ENCODE measurements around the gene RNASEH2B. TPM values are rescaled to one million over a fixed set of nuclear protein-coding genes. Genes with fewer than 3 reads are reported as not detected.

RNASEH2B gene
- total RNA-seq, 1 experiment from 2014 or later, result 65.7 TPM

DNA sequence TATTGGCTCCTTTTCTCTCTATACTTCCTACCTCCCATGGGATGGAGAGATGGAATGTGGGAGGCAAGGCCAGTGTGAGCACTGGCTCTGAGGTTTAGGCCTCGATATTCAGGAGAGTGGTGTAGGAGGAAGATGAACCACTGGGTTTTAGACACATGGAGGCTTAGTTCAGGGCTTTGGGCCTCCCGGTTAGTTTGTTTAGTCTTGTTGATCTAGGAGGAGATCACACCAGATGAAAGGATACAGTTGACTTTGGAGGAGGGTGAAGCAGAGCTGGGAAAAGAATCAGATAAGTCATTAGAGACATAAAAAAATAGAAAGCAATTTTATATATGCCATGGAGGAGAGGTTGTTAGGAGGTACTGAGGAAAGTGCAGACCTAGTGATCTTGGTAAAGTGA, 30.9 kb downstream of the RNASEH2B start:
- DNase-seq (ENCODE audit: low read depth), result no peak

DNA sequence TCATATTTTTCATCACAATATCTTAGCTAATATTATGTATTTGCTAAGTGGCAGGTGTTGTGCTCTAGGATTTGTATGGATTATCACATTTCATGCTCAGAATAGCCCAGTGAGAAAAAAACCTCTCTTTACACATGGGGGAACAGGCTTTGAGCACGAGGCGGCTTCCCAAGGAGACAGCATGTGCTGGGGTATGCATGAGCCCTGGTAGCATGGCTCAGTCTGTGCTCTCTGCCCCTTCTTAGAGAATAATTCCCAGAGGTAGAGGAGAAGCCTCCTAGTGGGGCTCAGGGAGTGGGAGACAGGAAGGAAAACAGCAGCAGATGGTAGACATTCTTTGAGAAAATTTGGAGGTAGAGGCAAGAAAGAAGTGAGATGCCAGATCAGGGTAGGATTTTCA, 31.6 kb downstream of the RNASEH2B start:
- no peak for DNase-seq (ENCODE audit: low read depth)

DNA sequence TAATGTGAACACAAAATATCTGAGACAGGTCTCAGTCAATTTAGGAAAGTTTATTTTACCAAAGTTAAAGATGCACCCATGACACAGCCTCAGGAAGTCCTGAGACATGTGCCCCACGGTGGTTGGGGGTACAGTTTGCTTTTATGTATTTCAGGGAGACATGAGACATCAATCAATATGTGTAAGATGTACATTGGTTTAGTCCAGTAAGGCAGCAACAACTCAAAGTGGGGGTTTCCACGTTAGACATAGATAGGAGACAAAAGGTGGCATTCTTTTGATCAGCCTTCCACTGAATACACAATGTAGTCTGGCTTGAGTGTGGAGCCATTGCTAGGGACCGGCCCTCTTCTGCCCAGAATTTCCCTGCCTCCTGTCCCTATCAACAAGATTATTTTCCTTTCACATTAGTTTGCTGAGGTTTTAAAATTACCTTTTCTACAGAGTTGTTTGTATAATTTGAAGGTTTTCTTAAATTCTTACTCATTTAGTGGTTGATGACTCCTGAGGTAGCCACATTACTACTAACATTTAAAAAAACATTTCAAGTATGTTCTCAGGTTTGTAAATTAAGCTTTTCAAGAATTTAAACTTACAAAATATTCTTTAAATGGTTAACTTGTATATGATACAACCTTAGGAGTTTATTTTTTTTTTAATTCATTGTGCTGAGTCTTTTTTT, 33.2 kb downstream of the RNASEH2B start:
- no peak for DNase-seq (ENCODE audit: low read depth)

DNA sequence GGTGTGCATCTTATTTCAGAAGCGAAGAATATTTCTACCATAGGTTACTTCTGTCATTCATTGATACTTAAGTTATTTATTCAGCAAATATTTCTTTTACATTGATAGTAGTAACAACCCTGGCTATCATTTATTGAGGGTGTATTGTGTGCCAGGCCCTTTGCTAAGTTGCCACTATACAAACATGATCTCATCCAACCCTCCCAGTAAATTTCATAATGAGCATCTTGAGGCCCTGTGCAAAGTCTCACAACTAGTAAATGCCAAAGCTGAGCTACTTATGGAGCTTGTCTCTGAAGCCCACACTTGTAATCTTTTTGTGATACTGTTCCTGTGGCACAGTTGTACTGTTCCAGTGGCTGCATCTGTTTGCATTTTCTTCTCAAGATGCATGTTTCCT, 36.1 kb downstream of the RNASEH2B start:
- DNase-seq (ENCODE audit: low read depth), result no peak

DNA sequence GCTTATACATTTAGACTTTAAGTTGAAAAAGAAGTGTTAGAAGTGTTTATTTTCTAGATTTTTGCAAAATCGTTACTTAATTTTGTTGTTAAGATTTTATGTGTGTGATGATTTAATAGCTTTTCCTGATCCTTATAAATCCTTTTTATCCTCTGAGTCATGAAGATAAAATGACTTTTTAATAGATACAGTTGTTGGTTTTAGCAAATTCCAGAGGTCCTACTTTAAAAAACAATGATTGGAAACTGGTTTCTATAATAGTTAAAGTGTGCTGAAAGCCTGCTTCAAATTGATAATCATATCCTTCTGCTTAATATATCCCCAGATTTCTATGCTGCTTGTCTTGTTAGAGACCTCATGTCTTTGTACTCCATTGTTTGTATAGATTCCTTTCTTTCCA, 39.0 kb downstream of the RNASEH2B start:
- no peak for DNase-seq (ENCODE audit: low read depth)

DNA sequence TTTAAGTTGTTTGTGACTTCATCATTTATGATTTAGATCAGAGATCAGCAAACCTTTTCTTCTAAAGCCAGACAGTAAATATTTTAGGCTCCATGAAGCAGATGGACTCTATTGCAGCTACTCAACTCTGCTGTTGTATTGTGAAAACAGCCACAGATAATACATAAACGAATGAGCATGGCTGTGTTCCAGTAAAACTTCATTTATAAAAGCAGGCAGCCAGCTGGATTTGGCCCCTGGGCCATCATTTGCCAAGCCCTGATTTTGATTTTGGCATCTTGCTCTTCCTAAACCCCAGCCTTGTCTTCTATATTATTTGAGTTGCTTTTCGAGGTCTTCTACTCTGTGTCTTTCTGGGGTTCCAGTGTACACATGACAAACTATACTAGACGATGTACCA, 41.3 kb downstream of the RNASEH2B start:
- no peak for DNase-seq (ENCODE audit: low read depth)

DNA sequence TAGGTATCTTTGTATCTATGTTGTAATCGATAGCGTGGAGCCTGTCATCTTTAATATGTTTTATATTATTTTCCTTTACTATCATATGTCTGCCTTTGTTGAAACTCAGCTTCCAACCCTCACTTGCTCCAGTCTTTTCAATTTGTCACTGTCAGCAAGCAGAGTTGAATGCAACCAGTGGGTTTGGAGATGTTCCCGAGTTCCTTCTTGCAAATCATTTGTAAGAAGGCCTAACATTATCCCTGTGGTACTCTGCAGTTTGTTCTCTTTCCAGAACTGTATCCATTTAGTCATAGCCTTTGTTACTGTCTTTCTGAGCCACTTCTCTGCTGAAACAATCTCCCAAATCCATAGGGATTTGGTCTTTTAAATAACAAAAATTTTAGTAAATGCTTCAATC, 41.8 kb downstream of the RNASEH2B start:
- DNase-seq (ENCODE audit: low read depth), result no peak

DNA sequence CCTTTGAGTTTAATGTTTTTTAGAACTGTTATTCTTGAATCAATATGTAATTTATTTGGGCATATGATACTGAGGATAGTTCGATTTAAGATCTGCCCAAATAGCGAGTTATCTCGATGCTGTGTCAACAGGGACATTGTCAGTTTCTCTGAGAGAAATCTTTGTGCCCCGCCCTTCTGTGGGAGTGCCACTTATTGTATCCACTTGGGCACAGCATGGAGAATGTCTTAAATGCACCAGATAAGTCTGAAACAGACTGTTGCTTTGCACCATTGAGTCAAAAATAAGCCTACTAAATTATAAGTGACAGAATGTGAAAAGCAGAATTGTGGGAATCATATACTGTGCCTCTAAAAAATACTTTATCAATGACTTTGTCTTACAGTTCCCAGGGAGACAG, 45.6 kb downstream of the RNASEH2B start:
- DNase-seq (ENCODE audit: low read depth), result no peak

DNA sequence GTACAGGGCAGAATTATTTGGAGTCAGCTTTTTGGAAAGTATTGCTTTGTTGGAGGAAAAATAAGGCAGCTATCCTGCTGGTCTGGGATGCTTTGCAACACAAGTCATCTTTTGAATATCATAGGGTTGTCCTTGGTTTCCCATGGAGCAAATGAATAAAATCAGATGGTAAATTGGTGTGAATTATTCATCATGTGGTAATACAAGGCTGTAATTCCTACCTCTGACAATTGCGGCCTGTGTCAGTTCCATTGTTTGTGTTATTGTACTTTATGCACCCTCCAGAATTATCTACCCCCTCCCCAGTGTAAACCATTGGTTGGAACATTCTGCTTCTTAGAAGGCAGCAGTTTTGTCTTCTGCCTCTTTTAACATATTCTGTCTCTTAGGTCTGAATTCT, 46.2 kb downstream of the RNASEH2B start:
- no peak for DNase-seq (ENCODE audit: low read depth)

DNA sequence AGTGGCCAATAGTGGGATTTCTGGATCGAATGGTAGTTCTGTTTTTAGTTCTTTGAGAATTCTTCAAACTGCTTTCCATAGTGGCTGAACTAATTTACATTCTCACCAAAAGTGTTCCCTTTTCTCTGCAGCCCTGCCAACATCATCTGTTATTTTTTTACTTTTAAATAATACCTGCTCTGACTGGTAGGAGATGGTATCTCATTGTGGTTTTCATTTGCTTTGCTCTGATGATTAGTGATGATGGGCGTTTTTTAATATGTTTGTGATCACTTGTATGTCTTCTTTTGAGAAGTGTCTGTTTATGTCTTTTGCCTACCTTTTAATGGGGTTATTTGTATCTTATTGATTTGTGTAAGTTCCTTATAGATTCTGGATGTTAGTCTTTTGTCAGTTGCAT, 48.0 kb downstream of the RNASEH2B start:
- no peak for DNase-seq (ENCODE audit: low read depth)

DNA sequence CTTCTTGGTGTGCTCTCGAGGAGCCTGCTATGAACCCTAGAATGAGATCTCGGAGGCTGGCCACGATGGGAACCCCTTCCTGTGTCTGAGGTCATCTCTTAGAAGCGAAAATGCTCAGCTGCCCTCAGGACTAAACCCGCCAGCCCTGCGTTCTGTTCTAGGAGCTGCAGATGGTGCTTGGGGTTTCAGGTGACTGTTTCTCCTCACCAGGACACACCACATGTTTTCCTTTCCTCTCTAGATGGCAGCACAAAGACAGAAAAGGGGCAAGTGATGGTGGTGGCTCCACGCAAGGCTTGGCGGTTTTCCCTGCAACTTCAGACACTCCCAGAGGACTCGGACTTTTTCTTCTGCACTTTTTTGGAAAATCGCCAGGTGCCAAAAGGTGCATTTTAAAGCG, 60.1 kb downstream of the RNASEH2B start:
- DNase-seq (ENCODE audit: low read depth), result peak; percentile 5

DNA sequence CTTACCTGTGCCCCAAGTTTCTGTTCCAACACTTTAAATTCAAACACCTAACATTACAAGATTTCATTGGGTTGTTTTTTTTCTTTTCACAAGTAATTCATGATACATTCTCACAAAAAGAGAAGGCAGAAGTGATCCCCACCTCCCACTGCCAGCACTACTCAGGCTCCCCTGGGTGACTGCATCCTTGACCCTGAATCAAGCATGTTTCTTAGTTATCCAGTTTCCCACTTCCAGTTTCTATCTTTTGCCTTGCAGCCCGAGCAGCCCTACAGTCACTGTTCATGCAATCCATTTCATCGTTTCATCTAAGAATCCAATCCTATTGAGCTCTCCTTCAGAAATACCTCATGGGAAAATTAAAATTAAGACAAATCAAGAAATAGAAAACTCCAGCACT, 61.4 kb downstream of the RNASEH2B start:
- DNase-seq (ENCODE audit: low read depth), result no peak

DNA sequence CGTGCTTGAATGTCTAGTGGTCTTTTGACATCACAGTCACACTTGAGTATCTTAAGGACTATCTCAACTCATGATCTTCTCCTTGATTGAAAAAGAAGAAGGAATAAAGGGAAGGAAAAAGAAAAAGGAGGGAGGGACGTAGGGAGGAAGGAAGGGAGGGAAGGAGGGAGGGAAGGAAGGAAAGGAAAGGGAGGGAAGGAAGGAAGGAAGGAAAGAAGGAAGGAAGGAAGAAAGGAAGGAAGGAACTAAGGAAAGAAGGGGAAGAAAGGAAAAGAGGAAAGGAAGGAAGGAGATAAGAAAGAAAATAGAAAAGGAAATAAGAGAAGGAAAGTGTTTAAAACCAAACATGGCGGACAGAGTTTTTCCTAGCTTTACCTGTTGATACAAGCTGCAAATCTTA, 64.7 kb downstream of the RNASEH2B start:
- DNase-seq (ENCODE audit: low read depth), result no peak

DNA sequence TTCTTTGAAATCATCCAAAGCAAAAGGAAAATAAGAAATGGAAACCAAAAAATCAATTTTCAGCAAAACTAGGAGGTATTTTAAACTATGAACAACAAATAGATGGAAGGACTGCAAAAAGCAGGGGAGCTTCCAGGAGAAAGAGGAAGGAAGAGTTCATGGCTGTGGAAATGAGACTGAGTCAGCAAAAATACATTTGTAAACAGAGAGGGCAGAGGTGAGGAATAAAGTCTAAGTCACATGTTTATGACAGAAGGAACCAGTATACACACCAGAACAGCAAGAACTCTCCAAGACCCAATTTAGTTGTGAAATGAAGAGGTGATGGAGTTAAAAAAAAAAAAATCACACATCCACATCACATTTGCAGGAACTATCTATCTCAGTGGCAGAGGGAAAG, 69.6 kb downstream of the RNASEH2B start:
- no peak for DNase-seq (ENCODE audit: low read depth)

DNA sequence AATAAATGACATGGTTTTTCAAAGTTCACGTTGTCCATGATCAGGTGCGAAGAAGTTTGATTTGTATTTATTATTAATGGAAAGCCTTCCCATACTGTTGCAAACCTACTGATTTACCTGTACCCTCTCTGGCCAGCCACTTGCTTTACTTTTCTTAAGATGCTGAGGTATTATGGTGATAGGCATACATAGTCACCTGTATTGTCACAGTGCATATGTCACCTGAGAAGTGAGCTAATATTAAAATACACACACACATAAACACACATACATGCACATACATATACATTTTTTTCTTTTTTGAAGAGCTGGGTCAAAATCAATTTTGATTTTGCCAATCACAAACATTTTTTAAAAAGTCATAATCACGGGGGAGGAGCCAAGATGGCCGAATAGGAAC, 72.1 kb downstream of the RNASEH2B start:
- no peak for DNase-seq (ENCODE audit: low read depth)

DNA sequence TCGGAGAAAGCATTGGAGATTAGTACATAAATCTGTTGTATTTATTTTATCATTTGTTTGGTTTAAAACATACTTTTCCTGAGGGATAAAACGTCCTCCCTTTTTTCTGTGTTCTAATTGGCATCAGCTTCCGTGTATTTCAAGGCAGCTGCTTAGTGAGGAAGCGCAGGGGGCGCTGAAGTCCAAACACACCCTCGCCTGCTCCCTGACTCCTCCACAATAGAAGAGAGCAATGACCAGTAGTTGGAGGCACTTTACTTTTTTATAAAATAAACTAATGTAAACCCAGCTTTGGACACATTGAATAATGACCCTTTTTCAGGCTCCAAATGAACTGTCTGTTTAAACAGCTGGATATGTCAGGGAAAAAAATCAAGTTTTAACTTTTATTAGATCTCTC, 79.9 kb downstream of the RNASEH2B start:
- DNase-seq (ENCODE audit: low read depth), result no peak

DNA sequence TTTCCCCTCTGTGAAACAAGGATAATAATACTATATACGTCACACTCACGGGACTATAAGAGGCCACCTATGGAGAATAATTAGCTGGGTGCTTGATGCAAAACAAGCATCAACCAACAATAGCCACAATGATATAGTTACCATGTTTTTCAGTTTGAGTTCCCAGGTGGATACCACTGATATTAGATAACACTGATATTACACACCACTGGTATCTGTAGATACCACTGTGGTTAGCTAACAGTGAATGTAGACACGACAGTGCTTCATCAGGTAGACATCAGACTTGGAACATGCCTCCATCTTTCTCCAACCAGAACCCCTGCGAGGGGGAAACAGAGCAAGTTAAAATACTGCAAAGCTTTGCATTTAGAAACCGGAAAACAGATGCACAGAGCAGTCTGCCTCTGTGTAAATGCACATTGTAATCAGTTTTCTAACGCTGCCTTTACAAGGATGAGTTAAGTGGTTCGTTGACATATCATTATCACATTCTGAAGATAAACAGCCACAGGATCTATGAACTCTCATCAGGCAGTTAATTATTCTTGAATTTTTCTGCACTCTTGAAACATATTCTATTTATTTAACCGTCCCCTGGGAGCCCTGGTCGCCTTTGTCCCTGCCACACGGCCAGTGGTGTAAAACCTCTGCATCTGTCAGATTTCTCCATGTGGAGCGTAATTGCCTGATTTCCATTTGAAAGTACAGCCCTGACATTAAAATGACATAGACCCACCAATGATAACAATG, 80.7 kb downstream of the RNASEH2B start:
- DNase-seq (ENCODE audit: low read depth), result no peak

DNA sequence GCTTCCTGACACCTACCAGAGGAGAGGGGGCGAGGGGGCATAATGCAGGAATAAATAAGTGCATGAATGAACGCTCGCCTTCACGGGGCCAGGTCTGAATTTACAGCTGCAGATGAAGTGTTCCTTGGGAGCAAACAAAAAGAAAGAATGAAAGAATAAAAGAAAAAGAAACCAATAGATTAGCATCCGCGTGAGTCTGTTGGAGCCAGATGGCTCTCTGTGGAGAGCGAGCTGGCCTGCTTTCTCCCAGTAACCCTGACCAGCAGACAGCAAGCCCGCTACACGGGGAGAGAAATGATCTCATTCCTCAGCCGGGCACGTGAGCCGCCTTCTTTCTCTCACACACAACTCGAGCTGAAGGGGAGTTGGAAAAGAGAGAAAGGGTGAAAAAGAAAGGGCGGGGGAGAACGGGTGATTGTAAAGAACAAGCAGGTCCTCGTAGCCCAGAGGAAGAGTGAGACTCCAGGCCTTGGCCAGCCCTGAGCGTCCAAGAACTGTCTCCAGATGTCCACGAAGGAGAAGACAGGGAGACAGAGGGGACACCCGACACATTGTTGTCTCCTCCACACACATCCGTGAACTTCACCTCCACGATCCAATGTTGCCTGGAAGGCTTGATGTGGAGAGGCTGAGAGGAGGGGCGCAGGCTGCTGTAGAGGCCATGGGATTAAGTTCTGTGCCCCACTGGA, 81.4 kb downstream of the RNASEH2B start:
- peak; percentile 3 for DNase-seq (ENCODE audit: low read depth)

DNA sequence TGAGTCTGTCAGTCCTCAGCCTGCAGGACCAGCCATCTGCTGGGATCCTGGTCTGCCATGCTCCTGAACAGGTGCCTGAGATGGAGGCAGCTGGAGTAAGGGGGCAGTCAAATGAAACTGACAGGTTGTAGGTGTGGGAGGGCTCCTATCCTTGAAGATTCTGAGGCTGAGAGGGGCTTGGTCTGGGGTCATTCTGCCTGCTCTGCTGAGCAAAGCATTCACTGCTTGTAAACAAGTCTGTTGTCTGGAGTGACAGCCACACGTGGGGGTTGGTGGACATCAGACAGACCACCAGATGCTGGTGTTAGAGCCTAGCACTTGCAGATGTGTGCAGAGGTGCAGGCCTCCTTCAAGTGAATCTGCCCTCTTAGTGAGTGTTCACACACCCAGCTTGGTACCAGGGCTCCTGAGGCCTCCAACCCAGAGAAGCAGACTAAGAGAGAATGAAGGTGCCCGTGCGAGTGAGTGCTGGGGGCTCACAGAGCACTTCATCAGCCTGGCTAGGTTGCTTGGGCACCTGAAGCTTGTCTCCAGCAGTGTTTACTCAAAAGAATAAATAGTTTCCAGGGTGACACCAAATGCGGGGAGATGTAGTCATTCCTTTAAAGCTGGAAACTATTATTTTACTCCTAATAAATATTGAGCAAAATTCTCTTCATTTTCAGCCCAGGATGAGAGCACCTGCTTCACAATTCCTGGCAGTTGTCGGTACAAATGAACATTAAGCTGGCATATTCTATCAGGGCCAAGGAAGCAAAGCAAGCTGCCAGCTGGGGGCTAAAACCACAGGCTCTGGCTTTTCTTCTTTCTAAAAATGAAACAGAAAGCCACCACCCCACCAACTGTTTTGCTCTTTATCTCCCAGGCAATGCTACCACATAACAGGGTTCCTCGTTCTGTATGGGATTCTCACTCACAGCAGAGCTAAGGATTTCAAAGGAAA, 82.3 kb downstream of the RNASEH2B start:
- DNase-seq (ENCODE audit: low read depth), result no peak

DNA sequence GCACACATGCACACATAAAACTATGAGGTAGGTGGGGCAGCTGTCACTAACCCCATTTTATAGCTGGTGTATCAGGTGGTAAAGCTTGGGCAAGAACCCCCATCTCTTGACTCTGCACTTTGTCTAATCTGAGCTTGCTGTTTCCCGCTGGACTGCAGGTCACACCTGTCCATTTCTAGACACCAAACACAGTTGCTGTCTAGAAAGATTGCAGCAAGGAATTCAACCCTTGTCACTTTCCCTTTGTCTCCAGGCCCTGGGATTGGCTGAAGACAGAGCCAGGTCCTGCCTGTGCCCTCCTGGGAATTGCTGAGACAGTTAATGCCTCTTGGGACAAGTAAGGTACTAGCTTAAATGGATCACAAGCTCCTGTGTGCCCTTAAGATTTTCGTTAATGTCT, 83.8 kb downstream of the RNASEH2B start:
- DNase-seq (ENCODE audit: low read depth), result no peak

DNA sequence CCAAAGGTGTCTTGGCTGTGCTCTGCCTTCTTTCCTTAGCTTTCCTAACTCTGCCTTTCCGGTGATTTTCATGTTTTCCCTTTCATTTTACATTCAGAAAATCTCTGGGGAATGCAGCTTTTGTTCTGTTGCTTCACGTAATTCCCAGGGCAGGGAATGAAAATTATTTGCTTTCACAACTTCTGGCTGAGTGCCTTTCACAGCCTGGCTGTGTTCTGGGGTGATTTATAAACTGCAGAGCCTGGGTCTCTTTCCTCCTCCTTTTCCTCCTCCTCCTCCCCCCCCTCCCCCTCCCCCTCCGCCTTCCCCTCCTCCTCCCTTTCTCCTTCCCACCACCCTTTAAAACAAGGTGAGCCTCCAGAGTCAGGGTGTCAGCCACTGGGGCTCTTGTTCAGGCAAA, 84.3 kb downstream of the RNASEH2B start:
- DNase-seq (ENCODE audit: low read depth), result no peak

DNA sequence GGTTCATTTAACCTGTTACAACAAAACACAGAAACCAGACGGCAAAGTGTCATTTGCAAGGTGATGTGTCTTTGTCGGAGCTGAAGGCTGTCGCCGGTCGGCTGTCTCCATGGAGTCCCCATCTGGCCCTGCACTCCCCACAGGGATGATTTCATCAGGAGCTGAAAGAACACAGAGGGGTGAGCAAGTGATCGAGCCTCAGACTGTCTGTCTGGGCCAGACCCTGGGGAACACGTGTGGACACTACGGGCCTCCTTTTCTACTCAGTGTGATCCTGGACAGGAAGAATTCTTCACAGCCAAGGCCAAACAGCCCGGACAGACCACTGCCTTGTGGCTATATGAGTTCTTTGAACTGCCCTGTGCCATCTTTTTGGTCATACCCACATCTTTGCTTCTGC, 85.1 kb downstream of the RNASEH2B start:
- no peak for DNase-seq (ENCODE audit: low read depth)

Measured in RPMI7951 (cell line).